HG03159 (cell line): ENCODE results near the gene ZIK1.

Experiments used
- ATAC-seq: cut with Tn5 transposase; IDR thresholded peaks from one replicate; pipeline ENCODE4 v1.9.1; 2021; ENCODE audit warnings: mild to moderate bottlenecking, moderate library complexity; ENCODE audit not compliant: unreplicated experiment

The ZIK1 gene

DNA sequence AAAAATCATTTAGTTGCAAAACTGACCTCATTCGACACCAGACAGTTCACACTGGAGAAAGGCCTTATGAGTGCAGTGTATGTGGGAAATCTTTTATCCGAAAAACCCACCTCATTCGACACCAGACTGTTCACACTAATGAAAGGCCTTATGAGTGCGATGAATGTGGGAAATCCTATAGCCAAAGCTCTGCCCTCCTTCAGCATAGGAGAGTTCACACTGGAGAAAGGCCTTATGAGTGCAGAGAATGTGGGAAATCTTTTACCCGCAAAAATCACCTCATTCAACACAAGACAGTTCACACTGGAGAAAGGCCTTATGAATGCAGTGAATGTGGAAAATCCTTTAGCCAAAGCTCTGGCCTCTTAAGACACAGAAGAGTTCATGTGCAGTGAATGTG, 23.0 kb downstream of the ZIK1 start:
- no peak for ATAC-seq

DNA sequence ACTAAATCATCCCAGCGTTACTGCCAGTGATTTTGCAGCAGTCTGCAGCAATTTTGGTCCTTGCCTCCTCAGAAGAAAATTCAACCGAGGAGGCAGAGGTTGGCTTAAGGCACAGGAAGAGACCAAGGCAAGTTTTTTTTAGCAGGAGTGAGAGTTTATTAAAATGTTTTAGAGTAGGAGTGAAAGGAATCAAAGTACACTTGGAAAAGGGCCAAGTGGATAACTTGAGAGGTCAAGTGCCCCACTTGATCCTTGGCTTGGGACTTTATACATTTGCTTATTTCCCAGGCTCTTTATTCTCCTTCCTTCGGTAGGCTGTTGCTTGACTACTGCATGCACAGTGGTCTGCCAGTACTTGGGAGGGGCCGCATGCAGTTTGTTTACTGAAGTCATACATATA, 27.2 kb downstream of the ZIK1 start:
- ATAC-seq: no peak

DNA sequence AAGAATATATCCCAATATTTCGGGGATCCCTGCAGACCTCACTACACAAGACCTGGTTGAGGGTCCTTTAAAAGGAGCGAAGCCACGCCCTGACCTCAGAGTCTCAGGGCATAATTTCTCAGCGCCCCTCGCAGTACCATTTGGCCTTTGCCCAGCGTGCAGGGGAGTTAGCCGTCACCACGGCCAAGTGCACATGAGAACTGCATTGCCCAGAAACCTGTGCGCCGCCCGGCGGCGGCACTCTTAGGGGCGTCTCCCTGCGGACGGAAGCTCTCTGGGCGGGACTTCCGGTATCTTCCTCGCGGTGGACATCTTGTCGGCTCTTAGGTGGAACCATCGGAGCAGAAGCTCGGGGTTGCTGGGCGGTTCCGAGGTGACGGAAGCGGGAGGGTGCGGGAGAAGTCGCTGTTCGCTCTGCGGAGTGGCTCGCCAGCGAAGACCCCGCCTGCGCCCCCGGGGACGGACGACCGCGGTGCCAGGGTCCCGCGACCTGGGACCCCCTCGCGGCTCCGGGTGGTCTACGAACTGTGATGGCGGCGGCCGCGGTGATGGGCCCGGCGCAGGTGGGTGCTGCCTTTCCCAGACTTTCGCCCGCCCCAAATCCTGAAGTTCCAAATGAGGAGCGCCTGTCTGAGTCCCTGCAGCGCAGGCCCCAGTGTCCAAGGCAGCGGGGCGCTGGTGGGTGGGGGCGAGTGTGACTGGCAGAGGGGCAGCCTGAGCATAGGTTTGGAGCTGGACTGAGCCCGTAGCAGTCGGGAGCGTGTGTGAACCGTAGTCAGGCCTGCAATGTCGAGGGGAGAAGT, 30.2 kb downstream of the ZIK1 start, which contains the start of gene ZNF134:
ZNF134 (plus strand) TSS at position 302 of the 803 bp plus-strand sequence. CDS start 5,227 bp downstream, outside the sequence.
- peak; percentile 98 for ATAC-seq

DNA sequence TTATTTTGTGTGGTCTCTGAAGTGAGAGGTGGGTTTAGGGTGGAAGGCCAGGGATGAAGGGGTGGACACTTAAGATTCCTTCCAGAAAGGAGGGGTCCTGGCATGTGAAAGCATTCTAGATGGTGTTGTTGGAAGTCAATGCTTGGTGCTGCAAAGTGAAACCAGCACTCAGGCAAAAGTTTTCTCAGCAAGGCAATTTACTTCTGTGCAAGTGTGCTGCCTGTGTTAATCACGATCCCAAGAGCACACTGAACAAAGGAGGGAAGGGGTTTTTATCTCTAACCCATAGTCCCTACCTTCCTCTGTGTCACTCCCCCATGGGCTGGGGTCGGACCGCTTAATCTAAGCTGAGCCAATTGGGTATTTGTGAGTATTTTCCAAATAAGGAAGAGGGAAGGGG, 31.4 kb downstream of the ZIK1 start:
- ATAC-seq: no peak

DNA sequence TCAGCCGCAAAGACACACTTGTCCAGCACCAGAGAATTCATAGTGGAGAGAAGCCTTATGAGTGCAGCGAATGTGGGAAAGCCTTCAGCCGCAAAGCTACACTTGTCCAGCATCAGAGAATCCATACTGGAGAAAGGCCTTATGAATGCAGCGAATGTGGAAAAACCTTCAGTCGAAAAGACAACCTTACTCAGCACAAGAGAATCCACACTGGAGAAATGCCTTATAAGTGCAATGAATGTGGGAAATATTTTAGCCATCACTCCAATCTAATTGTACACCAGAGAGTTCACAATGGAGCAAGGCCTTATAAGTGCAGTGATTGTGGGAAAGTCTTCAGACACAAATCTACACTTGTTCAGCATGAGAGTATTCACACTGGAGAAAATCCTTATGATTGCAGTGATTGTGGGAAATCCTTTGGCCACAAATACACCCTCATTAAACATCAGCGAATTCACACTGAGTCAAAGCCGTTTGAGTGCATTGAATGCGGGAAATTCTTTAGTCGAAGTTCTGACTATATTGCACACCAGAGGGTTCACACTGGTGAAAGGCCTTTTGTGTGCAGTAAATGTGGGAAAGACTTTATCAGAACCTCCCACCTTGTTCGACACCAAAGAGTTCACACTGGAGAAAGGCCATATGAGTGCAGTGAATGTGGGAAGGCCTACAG, 36.9 kb downstream of the ZIK1 start:
- ATAC-seq: no peak

DNA sequence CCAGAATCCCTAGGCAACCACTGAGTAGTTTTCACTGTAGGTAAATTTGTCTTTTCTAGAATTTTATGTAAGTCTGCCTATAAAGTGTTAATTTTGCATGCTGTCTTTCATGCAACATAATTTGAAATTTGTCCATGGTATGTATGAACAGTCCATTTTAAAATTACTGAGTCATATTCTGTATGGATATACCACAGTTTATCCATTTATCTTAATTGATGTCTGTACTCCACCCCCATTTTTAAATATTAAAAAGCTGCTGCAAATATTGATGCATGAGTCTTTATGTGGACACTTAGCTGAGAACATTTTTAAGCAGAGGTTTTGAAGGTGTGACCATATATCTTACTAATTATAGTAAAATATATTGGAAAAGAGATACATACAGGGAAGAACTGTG, 39.1 kb downstream of the ZIK1 start:
- ATAC-seq: no peak

DNA sequence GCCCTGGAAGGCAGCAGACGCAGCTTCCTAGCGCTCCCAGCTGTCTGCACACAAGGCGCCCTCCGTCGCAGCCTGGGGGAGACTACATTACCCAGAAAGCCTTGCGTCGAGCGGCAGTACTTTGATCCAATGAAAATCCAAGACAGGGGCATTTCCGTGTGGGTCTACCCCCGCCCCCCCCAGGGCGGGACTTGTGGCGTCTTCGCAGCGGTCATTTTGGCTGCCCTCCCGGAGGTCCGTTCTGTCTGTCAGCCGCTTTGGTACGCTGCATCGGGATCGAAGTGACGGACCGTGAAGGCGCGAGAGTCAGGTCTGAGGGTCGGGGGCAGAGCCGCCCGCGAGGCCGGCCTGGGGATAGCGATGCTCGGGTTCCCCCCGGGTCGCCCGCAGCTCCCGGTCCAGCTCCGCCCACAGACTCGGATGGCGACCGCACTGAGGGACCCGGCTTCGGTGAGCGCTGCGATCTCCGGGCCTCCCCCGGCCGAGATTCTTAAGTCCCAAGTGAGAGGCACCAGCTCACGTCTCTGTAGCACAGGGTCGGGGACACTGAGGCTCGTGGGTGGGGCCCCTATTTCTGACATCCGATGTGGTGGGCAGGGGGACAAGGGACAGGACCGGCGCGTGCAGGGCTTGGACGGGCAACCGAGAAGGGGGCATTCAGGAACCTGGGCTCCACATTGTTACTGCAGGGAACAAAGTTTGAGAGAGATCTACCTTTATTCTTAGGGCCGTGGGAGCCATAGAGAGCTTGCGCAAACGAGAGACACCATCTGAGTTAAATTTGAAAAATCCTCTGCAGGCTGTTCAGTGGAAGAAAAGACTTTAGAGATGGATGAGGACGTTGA, 49.3 kb downstream of the ZIK1 start, which contains the start of gene ZNF211:
ZNF211 (plus strand) TSS at position 182 of the 845 bp plus-strand sequence; CDS start at position 361, 179 bp downstream.
- peak; percentile 97 for ATAC-seq

DNA sequence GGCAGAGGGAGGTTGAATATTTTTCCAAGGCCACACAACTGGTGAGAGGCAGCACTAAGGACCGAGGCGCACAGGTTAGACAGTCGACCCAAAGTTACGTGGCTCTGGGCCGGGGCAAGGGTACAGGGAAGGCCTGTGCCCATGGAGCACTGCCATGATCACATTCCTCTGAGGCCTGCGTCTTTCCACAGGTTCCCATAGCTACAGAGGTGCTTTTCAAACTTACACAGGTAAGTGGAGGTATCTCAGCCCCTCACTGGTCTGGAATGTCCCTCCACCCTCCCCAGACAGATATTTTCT, 49.8 kb downstream of the ZIK1 start:
- no peak for ATAC-seq

DNA sequence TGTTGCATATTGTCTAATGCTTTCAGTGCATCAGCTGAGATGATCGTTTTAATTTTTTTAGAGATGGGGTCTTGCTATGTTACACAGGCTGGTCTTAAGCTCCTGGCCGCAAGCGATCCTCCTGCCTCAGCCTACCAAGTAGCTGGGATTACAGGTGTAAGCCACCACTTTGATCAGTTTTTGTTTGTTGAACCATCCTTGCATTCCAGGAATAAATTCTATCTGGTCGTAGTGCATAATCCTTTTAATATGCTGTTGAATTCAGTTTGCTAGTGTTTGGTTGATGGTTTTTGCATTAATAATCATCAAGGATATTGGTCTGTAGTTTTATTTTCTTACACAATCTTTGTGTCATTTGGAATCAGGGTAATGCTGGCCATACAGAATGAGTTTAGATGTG, 53.4 kb downstream of the ZIK1 start:
- no peak for ATAC-seq

DNA sequence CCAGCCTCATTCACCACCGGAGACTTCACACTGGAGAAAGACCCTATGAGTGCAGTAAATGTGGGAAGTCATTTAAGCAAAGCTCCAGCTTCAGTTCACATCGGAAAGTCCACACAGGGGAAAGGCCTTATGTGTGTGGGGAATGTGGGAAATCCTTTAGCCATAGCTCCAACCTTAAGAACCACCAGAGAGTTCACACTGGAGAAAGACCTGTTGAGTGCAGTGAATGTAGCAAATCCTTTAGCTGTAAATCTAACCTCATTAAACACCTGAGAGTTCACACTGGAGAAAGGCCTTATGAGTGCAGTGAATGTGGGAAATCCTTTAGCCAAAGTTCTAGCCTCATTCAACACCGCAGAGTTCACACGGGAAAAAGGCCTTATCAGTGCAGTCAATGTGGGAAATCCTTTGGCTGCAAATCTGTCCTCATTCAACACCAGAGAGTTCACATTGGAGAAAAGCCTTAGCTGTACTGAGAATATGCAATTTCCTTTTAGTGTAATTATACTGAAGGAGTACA, 57.8 kb downstream of the ZIK1 start:
- ATAC-seq: no peak

DNA sequence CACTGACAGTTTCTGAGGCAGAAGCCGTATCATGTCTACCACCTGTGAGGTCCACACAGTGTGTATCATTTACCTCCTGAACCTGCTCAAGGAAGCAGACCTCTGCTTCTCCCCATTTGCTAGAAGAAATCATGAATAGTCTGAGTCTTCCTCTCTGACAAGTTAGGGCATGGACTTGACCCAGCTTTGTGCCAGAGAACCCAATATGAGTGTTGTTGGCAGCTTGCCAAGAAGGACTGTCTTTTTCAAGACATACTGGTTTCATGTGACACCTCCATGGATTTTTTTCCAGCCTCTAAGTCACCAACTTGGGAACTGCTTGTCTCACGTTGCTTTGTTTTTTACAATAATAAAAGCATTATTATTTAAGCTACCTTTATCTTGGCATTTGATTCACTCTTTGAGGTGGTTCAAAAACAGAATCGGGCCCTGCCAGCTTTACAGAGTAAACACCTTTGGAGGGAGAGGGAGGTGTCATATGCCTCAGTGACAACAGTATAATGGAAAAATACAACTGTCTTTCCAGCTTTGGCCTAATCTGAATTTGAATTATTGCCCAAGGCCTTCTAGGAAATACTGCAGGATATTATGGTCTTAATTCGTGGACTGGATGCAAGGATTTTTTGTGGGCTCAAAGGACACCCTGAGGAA, 58.6 kb downstream of the ZIK1 start:
- no peak for ATAC-seq
